Measurements from ENCODE around the gene PSPC1.

GRCh38 chr13:19670147-19670546 lies 112.6 kb downstream of the PSPC1 start:
- TF ChIP-seq CTCF (IDR thresholded peaks at IDR 0.05 in 4 of 5, conservative IDR thresholded peaks at IDR 0.05 in 1 of 5) (no peak), POLR2A (IDR thresholded peaks at IDR 0.05) (no peak)

Measured in gastrocnemius medialis (tissue), 4 donors.